ENCODE results near the gene BIRC5. TPM values are rescaled to one million over a fixed set of nuclear protein-coding genes. Genes with fewer than 3 reads are reported as not detected.
A peak's percentile ranks its signal among the peaks of the same experiment; 100 is the strongest.

The BIRC5 gene
- total RNA-seq, 1 donor, result 0.21 TPM

DNA sequence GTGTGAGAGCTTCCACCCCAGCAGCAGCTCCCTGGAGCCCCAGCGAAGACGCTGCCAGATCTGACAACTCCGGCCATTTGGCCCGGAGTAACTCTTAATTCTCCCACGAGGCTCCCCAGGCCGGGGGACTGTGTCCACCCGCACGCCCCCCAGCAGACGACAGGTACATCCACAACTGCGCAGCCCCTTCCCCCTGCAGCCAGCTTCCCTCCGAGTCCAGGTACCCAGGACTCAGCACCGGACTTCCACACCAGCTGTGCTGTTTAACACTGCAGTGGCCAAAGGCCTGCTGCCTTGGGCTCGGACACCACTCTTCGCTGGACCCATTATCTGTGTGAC, 38.4 kb upstream of the BIRC5 start:
- Histone ChIP-seq H3K27me3 (ENCODE audit: insufficient read depth, low read length) (no peaks in the 10 kb centered on the region), H3K4me1 (ENCODE audit: insufficient read depth, low read length) (peaks cover 79% of the 10 kb centered on the region), H3K9me3 (ENCODE audit: low read depth, low read length) (no peaks in the 10 kb centered on the region), H3K4me3 (ENCODE audit: low read length) (no peak overlapping the region)

GRCh38 chr17:78176548-78177025, 37.5 kb upstream of the BIRC5 start:
- Histone ChIP-seq H3K4me1 (ENCODE audit: insufficient read depth, low read length) (peaks cover 72% of the 10 kb centered on the region), H3K9me3 (ENCODE audit: low read depth, low read length) (no peaks in the 10 kb centered on the region), H3K4me3 (ENCODE audit: low read length) (no peak overlapping the region), H3K27me3 (ENCODE audit: insufficient read depth, low read length) (no peaks in the 10 kb centered on the region)

GRCh38 chr17:78179372-78179771, 34.7 kb upstream of the BIRC5 start:
- no peaks in the 10 kb centered on the region for H3K9me3 ChIP-seq (ENCODE audit: low read depth, low read length)
- H3K4me3 ChIP-seq (ENCODE audit: low read length), result no peak overlapping the region
- H3K4me1 ChIP-seq (ENCODE audit: insufficient read depth, low read length), result peaks cover 44% of the 10 kb centered on the region
- no peaks in the 10 kb centered on the region for H3K27me3 ChIP-seq (ENCODE audit: insufficient read depth, low read length)

DNA sequence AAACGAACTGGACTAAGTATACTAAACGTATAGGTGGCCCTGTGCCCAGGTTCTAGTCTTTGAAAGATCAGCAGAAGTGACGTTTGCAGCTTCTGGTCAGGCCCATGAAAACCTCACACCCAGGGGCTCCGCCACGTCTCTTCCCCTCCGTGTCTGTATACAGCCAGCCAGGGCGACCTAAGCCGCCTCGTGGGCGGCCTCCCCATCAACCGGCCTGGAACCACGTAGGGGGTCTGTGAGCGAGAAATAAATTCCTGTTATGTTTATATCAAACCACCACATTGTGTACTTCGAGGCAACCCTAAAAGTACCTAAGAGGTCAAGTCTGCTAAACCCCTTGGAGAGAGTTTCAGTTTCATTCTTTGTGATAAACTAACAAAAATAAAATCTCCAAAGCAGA, 34.0 kb upstream of the BIRC5 start:
- no peak overlapping the region for H3K4me3 ChIP-seq (ENCODE audit: low read length)

GRCh38 chr17:78180508-78180907, 33.5 kb upstream of the BIRC5 start:
- H3K4me1 ChIP-seq (ENCODE audit: insufficient read depth, low read length), result peaks cover 33% of the 10 kb centered on the region
- H3K4me3 ChIP-seq (ENCODE audit: low read length), result no peak overlapping the region
- H3K9me3 ChIP-seq (ENCODE audit: low read depth, low read length), result no peaks in the 10 kb centered on the region
- no peaks in the 10 kb centered on the region for H3K27me3 ChIP-seq (ENCODE audit: insufficient read depth, low read length)

More for the DNA sequence above, 34.0 kb upstream of the BIRC5 start:
- peaks cover 37% of the 10 kb centered on the region for H3K4me1 ChIP-seq (ENCODE audit: insufficient read depth, low read length)
- H3K27me3 ChIP-seq (ENCODE audit: insufficient read depth, low read length), result no peaks in the 10 kb centered on the region
- H3K9me3 ChIP-seq (ENCODE audit: low read depth, low read length), result no peaks in the 10 kb centered on the region

DNA sequence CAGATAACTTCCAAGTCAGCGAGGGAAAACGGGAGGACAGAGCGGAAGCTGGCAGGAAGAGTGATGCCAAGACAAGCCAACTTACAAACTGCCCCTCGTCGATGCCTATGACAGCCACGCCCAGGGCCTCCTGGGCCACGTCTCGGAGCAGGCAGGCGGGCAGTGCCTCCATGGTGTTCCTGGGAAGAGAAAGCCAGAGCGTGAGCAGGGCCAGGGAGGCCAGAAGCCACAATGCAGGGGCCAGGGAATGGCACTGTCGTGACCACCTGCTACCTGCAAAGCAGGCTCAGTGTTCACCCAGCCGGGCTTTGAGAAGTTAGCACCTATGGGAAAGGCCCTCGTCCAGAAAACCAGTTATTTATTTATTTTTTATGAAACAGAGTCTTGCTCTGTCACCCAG, 31.5 kb upstream of the BIRC5 start:
- no peaks in the 10 kb centered on the region for H3K9me3 ChIP-seq (ENCODE audit: low read depth, low read length)
- peaks cover 33% of the 10 kb centered on the region for H3K4me1 ChIP-seq (ENCODE audit: insufficient read depth, low read length)
- no peaks in the 10 kb centered on the region for H3K27me3 ChIP-seq (ENCODE audit: insufficient read depth, low read length)
- no peak overlapping the region for H3K4me3 ChIP-seq (ENCODE audit: low read length)

- H3K4me3 ChIP-seq (ENCODE audit: low read length), result no peak overlapping the region
Observed at GRCh38 chr17:78183916-78184315, 30.1 kb upstream of the BIRC5 start.

GRCh38 chr17:78184351-78184750, 29.7 kb upstream of the BIRC5 start:
- H3K4me1 ChIP-seq (ENCODE audit: insufficient read depth, low read length), result peaks cover 43% of the 10 kb centered on the region
- H3K4me3 ChIP-seq (ENCODE audit: low read length), result no peak overlapping the region
- H3K27me3 ChIP-seq (ENCODE audit: insufficient read depth, low read length), result no peaks in the 10 kb centered on the region
- no peaks in the 10 kb centered on the region for H3K9me3 ChIP-seq (ENCODE audit: low read depth, low read length)

More at GRCh38 chr17:78183916-78184315, 30.1 kb upstream of the BIRC5 start:
- H3K9me3 ChIP-seq (ENCODE audit: low read depth, low read length), result no peaks in the 10 kb centered on the region
- no peaks in the 10 kb centered on the region for H3K27me3 ChIP-seq (ENCODE audit: insufficient read depth, low read length)
- peaks cover 44% of the 10 kb centered on the region for H3K4me1 ChIP-seq (ENCODE audit: insufficient read depth, low read length)

GRCh38 chr17:78184868-78185267, 29.2 kb upstream of the BIRC5 start:
- Histone ChIP-seq H3K27me3 (ENCODE audit: insufficient read depth, low read length) (no peaks in the 10 kb centered on the region), H3K4me3 (ENCODE audit: low read length) (no peak overlapping the region), H3K4me1 (ENCODE audit: insufficient read depth, low read length) (peaks cover 38% of the 10 kb centered on the region), H3K9me3 (ENCODE audit: low read depth, low read length) (no peaks in the 10 kb centered on the region)

DNA sequence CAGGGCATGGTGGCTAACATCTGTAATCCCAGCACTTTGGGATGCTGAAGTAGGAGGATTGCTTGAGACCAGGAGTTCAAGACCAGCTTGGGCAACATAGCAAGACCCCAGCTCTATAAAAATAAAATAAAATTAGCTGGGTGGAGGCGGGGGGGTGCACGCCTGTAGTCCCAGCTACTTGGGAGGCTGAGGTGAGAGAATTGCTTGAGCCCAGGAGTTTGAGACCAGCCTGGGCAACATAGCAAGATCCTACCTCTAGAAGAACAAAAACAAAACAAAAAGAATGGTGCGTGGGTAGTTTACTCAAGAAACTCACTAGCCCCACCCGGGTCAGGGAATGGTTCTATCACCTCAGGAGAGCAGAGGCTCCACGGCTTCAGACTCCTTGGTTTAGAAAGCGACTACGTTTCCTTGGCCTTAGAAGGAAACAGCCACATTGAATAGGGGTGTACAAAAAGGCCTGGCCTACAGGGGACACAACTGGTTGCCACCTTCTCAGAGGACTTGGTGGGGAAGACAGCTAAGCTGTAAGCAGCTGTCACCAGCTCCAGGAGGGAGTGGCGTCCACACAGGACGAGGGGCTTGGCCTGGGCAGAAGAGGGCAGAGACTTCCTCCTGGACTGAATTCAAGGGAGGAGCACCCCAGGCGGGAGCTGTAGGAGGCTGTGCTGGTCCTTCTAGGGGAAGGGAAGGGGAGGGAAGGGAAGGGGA, 27.9 kb upstream of the BIRC5 start:
- H3K4me3 ChIP-seq (ENCODE audit: low read length), result no peak overlapping the region
- H3K4me1 ChIP-seq (ENCODE audit: insufficient read depth, low read length), result peaks cover 30% of the 10 kb centered on the region
- H3K9me3 ChIP-seq (ENCODE audit: low read depth, low read length), result no peaks in the 10 kb centered on the region
- no peaks in the 10 kb centered on the region for H3K27me3 ChIP-seq (ENCODE audit: insufficient read depth, low read length)

GRCh38 chr17:78186692-78187595, 27.1 kb upstream of the BIRC5 start, which contains the start of the genes AFMID and TK1:
Gene AFMID (plus strand): TSS chr17:78187362. CDS start chr17:78187371, 9 bp downstream.
Gene TK1 (minus strand): TSS chr17:78187052. CDS start chr17:78186994, 58 bp downstream.
- Histone ChIP-seq H3K4me3 (ENCODE audit: low read length) (peak within 1 kb of the TSS; percentile 38), H3K9me3 (ENCODE audit: low read depth, low read length) (no peaks in the 10 kb centered on the region), H3K4me1 (ENCODE audit: insufficient read depth, low read length) (peaks cover 30% of the 10 kb centered on the region), H3K27me3 (ENCODE audit: insufficient read depth, low read length) (no peaks in the 10 kb centered on the region)

- no peaks in the 10 kb centered on the region for H3K27me3 ChIP-seq (ENCODE audit: insufficient read depth, low read length)
- H3K4me1 ChIP-seq (ENCODE audit: insufficient read depth, low read length), result peaks cover 16% of the 10 kb centered on the region
- H3K9me3 ChIP-seq (ENCODE audit: low read depth, low read length), result no peaks in the 10 kb centered on the region
- H3K4me3 ChIP-seq (ENCODE audit: low read length), result no peak overlapping the region
Observed at GRCh38 chr17:78196716-78197115, 17.3 kb upstream of the BIRC5 start.

- H3K9me3 ChIP-seq (ENCODE audit: low read depth, low read length), result no peaks in the 10 kb centered on the region
- no peak overlapping the region for H3K4me3 ChIP-seq (ENCODE audit: low read length)
- H3K27me3 ChIP-seq (ENCODE audit: insufficient read depth, low read length), result no peaks in the 10 kb centered on the region
- peaks cover 16% of the 10 kb centered on the region for H3K4me1 ChIP-seq (ENCODE audit: insufficient read depth, low read length)
Observed at GRCh38 chr17:78197147-78197832, 16.8 kb upstream of the BIRC5 start.

GRCh38 chr17:78200451-78200850, 13.6 kb upstream of the BIRC5 start:
- Histone ChIP-seq H3K4me1 (ENCODE audit: insufficient read depth, low read length) (peaks cover 16% of the 10 kb centered on the region), H3K9me3 (ENCODE audit: low read depth, low read length) (no peaks in the 10 kb centered on the region), H3K27me3 (ENCODE audit: insufficient read depth, low read length) (no peaks in the 10 kb centered on the region), H3K4me3 (ENCODE audit: low read length) (no peak overlapping the region)

GRCh38 chr17:78202666-78203065, 11.4 kb upstream of the BIRC5 start:
- no peak overlapping the region for H3K4me3 ChIP-seq (ENCODE audit: low read length)
- H3K27me3 ChIP-seq (ENCODE audit: insufficient read depth, low read length), result no peaks in the 10 kb centered on the region
- peaks cover 16% of the 10 kb centered on the region for H3K4me1 ChIP-seq (ENCODE audit: insufficient read depth, low read length)
- H3K9me3 ChIP-seq (ENCODE audit: low read depth, low read length), result no peaks in the 10 kb centered on the region
